Raji (cell line): ENCODE results near the gene CHMP1A.
A peak's percentile ranks its signal among the peaks of the same experiment; 100 is the strongest.

ENCODE experiments used
- POLR2A ChIP-seq: IDR thresholded peaks from 2 replicates; pipeline ENCODE4 v1.6.1; 2011; ENCODE audit warnings: low read depth, low read length, control low read depth; ENCODE audit not compliant: insufficient read depth

CHMP1A gene

GRCh38 chr16:89657442-89658220, at the start of gene CHMP1A, which contains the start of gene SPATA33:
Gene CHMP1A, minus strand, starts transcription at chr16:89657708. Its CDS starts 120 bp downstream, at chr16:89657588.
Gene SPATA33, plus strand, starts transcription at chr16:89657836. Its CDS starts 76 bp downstream, at chr16:89657912.
- TF ChIP-seq POLR2A = peak; percentile 80

- no peak for TF ChIP-seq POLR2A
Observed at GRCh38 chr16:89706518-89707260, 49.2 kb upstream of the CHMP1A start.

GRCh38 chr16:89705006-89705405, 47.5 kb upstream of the CHMP1A start:
- TF ChIP-seq POLR2A = no peak

- no peak for TF ChIP-seq POLR2A
Observed at GRCh38 chr16:89704281-89704680, 46.8 kb upstream of the CHMP1A start.

GRCh38 chr16:89701425-89702406, 44.2 kb upstream of the CHMP1A start, which contains the start of gene SPATA2L:
Gene SPATA2L, minus strand, starts transcription at chr16:89701705. Its CDS starts 473 bp downstream, at chr16:89701232.
- peak; percentile 70 for TF ChIP-seq POLR2A

GRCh38 chr16:89700649-89701424, 43.3 kb upstream of the CHMP1A start:
- no peak for TF ChIP-seq POLR2A

GRCh38 chr16:89700100-89700648, 42.7 kb upstream of the CHMP1A start:
- 0 out of 2 replicates have a peak, but pooled peaks have one; percentile 28 for TF ChIP-seq POLR2A

GRCh38 chr16:89697616-89698331, 40.3 kb upstream of the CHMP1A start:
- no peak for TF ChIP-seq POLR2A

GRCh38 chr16:89697161-89697615, 39.7 kb upstream of the CHMP1A start:
- TF ChIP-seq POLR2A = no peak

- TF ChIP-seq POLR2A = no peak; the same call in 1 of the 2 replicates
Observed at GRCh38 chr16:89696670-89697128, 39.2 kb upstream of the CHMP1A start.

- TF ChIP-seq POLR2A = no peak
Observed at GRCh38 chr16:89695875-89696669, 38.6 kb upstream of the CHMP1A start.
